MCF 10A (cell line): ENCODE results near the gene PCMTD2. TPM values are rescaled to one million over a fixed set of nuclear protein-coding genes. Genes with fewer than 3 reads are reported as not detected.

Source experiments
- BruUV-seq: library from RNA; stranded (reverse); fragments of 400-500 nt; replicated peaks from 2 replicates; lab custom pipeline; 2021; lab: Mats Ljungman, UMichigan
- CTCF ChIA-PET: fragments of 300-600 bp; sonication (Branson Sonifier 250); formaldehyde crosslinking; extraction: SDS; loops from one replicate; lab custom pipeline; 2021; ENCODE audit warnings: antibody characterized with exemption, inconsistent platforms; lab: Yijun Ruan, JAX
- POLR2A ChIA-PET: fragments of 300-600, 350-650 bp; sonication (Branson Sonifier 250); formaldehyde crosslinking; extraction: SDS; loops from one replicate; lab custom pipeline; 2020; ENCODE audit warnings: antibody characterized with exemption, inconsistent platforms; lab: Yijun Ruan, JAX
- DNase-seq: peaks from one replicate; pipeline ENCODE4 v3.0.0-alpha.2; 2018; ENCODE audit not compliant: unreplicated experiment
- H3K27ac Mint-ChIP-seq: one replicate; pipeline ENCODE4 v1.8.0; 2022; ENCODE audit warnings: mild to moderate bottlenecking, low read depth, mixed read lengths; ENCODE audit not compliant: unreplicated experiment
- H3K27me3 Mint-ChIP-seq: one replicate; pipeline ENCODE4 v1.8.0; 2022; ENCODE audit warnings: mixed read lengths; ENCODE audit not compliant: insufficient read depth, unreplicated experiment
- H3K36me3 Mint-ChIP-seq: one replicate; pipeline ENCODE4 v1.8.0; 2022; ENCODE audit warnings: mild to moderate bottlenecking, moderate library complexity, mixed read lengths; ENCODE audit not compliant: insufficient read depth, unreplicated experiment
- H3K4me1 Mint-ChIP-seq: one replicate; pipeline ENCODE4 v1.8.0; 2022; ENCODE audit warnings: mixed read lengths; ENCODE audit not compliant: insufficient read depth, unreplicated experiment
- H3K4me3 Mint-ChIP-seq: one replicate; pipeline ENCODE4 v1.8.0; 2022; ENCODE audit warnings: mild to moderate bottlenecking, moderate library complexity, mixed read lengths; ENCODE audit not compliant: unreplicated experiment
- H3K9me3 Mint-ChIP-seq: one replicate; pipeline ENCODE4 v1.8.0; 2022; ENCODE audit warnings: mixed read lengths; ENCODE audit not compliant: unreplicated experiment
- CTCF ChIP-seq: fragments of 200-600 bp; IDR thresholded peaks from one replicate; pipeline ENCODE4 v1.8.0; 2022; ENCODE audit warnings: antibody characterized with exemption, mild to moderate bottlenecking; ENCODE audit not compliant: unreplicated experiment
- intact Hi-C: fragments of 100-400 bp; cut with micrococcal nuclease; formaldehyde crosslinking; loops from 2 replicates; pipeline ENCODE4 v1.14.1; 2022
- total RNA-seq: library from RNA; stranded (reverse); gene quantifications from 2 replicates; pipeline ENCODE4 v1.2.3, GENCODE V29; 2022

PCMTD2 gene
- total RNA-seq, 1 experiment from 2014 or later: 39.4 TPM

- Mint-ChIP-seq H3K9me3 (no peaks in the 10 kb centered on the region), H3K27ac (no peak overlapping the region), H3K27me3 (no peaks in the 10 kb centered on the region), H3K36me3 (peaks cover 48% of the 10 kb centered on the region), H3K4me3 (no peak overlapping the region), H3K4me1 (peaks cover 16% of the 10 kb centered on the region)
- no TSS peak for BruUV-seq
- ChIA-PET POLR2A (no interaction called here), CTCF (no interaction called here)
- no peak for DNase-seq
- TF ChIP-seq CTCF: no peak
- intact Hi-C loops: no loop called here
Observed at GRCh38 chr20:64260239-64260638, 4.7 kb downstream of the PCMTD2 start.

- Mint-ChIP-seq H3K27ac (no peak overlapping the region), H3K27me3 (no peaks in the 10 kb centered on the region), H3K4me1 (peaks cover 16% of the 10 kb centered on the region), H3K9me3 (no peaks in the 10 kb centered on the region), H3K36me3 (peaks cover 49% of the 10 kb centered on the region), H3K4me3 (no peak overlapping the region)
- ChIA-PET CTCF (interaction anchor here (0.8 kb wide), 1 partner anchor 11 kb away, joined by 3 read pairs; no protein-coding TSS in a partner anchor), POLR2A (no interaction called here)
- BruUV-seq: no TSS peak
- no peak for TF ChIP-seq CTCF
- DNase-seq: no peak
- intact Hi-C loops: no loop called here
Observed at GRCh38 chr20:64261138-64261537, 5.6 kb downstream of the PCMTD2 start.

GRCh38 chr20:64264091-64264490, 8.5 kb downstream of the PCMTD2 start:
- Mint-ChIP-seq H3K27ac (no peak overlapping the region), H3K4me3 (no peak overlapping the region), H3K4me1 (no peaks in the 10 kb centered on the region), H3K36me3 (peaks cover 53% of the 10 kb centered on the region), H3K9me3 (no peaks in the 10 kb centered on the region), H3K27me3 (no peaks in the 10 kb centered on the region)
- DNase-seq: no peak
- ChIA-PET CTCF (no interaction called here), POLR2A (interaction anchor here (0.6 kb wide), 1 partner anchor 19 kb away, joined by 3 read pairs; no protein-coding TSS in a partner anchor)
- no peak for TF ChIP-seq CTCF
- intact Hi-C loops: no loop called here
- BruUV-seq: no TSS peak

- Mint-ChIP-seq H3K9me3 (no peaks in the 10 kb centered on the region), H3K36me3 (peaks cover 52% of the 10 kb centered on the region), H3K27ac (no peak overlapping the region), H3K27me3 (no peaks in the 10 kb centered on the region), H3K4me1 (no peaks in the 10 kb centered on the region), H3K4me3 (no peak overlapping the region)
- ChIA-PET POLR2A (interaction anchor here (0.5 to 1.3 kb wide), 2 partner anchors 9 to 13 kb away, joined by 4 to 6 read pairs; partner anchors contain the start of gene PCMTD2), CTCF (no interaction called here)
- no peak for DNase-seq
- TF ChIP-seq CTCF: no peak
- intact Hi-C loops: no loop called here
- no TSS peak for BruUV-seq
Observed at GRCh38 chr20:64265201-64265600, 9.7 kb downstream of the PCMTD2 start.
